Naive thymus-derived CD4-positive, alpha-beta T cell (primary cell): ENCODE data around the gene SMIM9. TPM values are rescaled to one million over a fixed set of nuclear protein-coding genes. Genes with fewer than 3 reads are reported as not detected.
A peak's percentile ranks its signal among the peaks of the same experiment; 100 is the strongest.

Experiments used
- ATAC-seq: fragments of 150-1000 bp; cut with Tn5 transposase; 2 replicates; pipeline ENCODE4 v1.10.0; 2021; ENCODE audit warnings: mild to moderate bottlenecking, moderate library complexity
- CTCF ChIA-PET: fragments of 350-600 bp; sonication (Branson Sonifier 250); formaldehyde crosslinking; loops from one replicate; lab custom pipeline; 2021; ENCODE audit warnings: antibody characterized with exemption; lab: Charles Lee
- POLR2A ChIA-PET: fragments of 350-600 bp; sonication (Branson Sonifier 250); formaldehyde crosslinking; loops from one replicate; lab custom pipeline; 2021; ENCODE audit warnings: antibody characterized with exemption, inconsistent platforms; lab: Charles Lee
- DNase-seq, 9 donors: peaks; one replicate each; pipeline versions ENCODE4 v3.0.0 to v3.0.0-alpha.2; 2020 to 2022; ENCODE audit warnings: mixed read lengths in 1 of 9
- H3K27ac ChIP-seq: one replicate; pipeline ENCODE4 v1.7.0; 2013; ENCODE audit warnings: mild to moderate bottlenecking, low read depth, low read length, moderate library complexity
- H3K27me3 ChIP-seq, 2 donors: one replicate each; pipeline ENCODE4 v1.7.0; 2013; ENCODE audit warnings: low read length in 2 of 2, mild to moderate bottlenecking in 2 of 2, moderate library complexity in 2 of 2; ENCODE audit not compliant: control insufficient read depth in 2 of 2, insufficient read depth in 2 of 2
- H3K36me3 ChIP-seq, 3 experiments: 1 replicate in 2 of 3; 2 replicates in 1 of 3; pipeline ENCODE4 v1.7.0; 2013; ENCODE audit warnings: low read length in 3 of 3, mild to moderate bottlenecking in 3 of 3, moderate library complexity in 1 of 3; ENCODE audit not compliant: insufficient read depth in 3 of 3, control insufficient read depth in 2 of 3
- H3K4me1 ChIP-seq, 2 donors: one replicate each; pipeline ENCODE4 v1.7.0; 2013; ENCODE audit warnings: low read length in 2 of 2, mild to moderate bottlenecking in 2 of 2, moderate library complexity in 1 of 2; ENCODE audit not compliant: control insufficient read depth in 2 of 2, insufficient read depth in 2 of 2
- H3K4me3 ChIP-seq: 2 replicates; pipeline ENCODE4 v1.7.0; 2013; ENCODE audit warnings: mild to moderate bottlenecking, low read length
- H3K9me3 ChIP-seq, 3 experiments: 1 replicate in 2 of 3; 2 replicates in 1 of 3; pipeline ENCODE4 v1.7.0; 2013; ENCODE audit warnings: low read length in 3 of 3; ENCODE audit not compliant: control insufficient read depth in 2 of 3
- H3K27ac Mint-ChIP-seq, 9 donors: one replicate each; pipeline ENCODE4 v1.8.0; 2020 to 2022; ENCODE audit warnings: mixed read lengths in 9 of 9, mild to moderate bottlenecking in 8 of 9, moderate library complexity in 5 of 9, inconsistent platforms in 2 of 9
- H3K27me3 Mint-ChIP-seq, 5 donors: one replicate each; pipeline ENCODE4 v1.8.0; 2021 to 2022; ENCODE audit warnings: mixed read lengths in 5 of 5, mild to moderate bottlenecking in 1 of 5
- H3K36me3 Mint-ChIP-seq, 5 donors: one replicate each; pipeline ENCODE4 v1.8.0; 2020 to 2022; ENCODE audit warnings: mixed read lengths in 5 of 5, mild to moderate bottlenecking in 3 of 5, inconsistent platforms in 1 of 5
- H3K4me1 Mint-ChIP-seq, 7 donors: one replicate each; pipeline ENCODE4 v1.8.0; 2020 to 2022; ENCODE audit warnings: mixed read lengths in 7 of 7, mild to moderate bottlenecking in 3 of 7, inconsistent platforms in 1 of 7
- H3K4me3 Mint-ChIP-seq, 10 donors: one replicate each; pipeline ENCODE4 v1.8.0; 2020 to 2022; ENCODE audit warnings: mild to moderate bottlenecking in 10 of 10, mixed read lengths in 10 of 10, moderate library complexity in 6 of 10, inconsistent platforms in 2 of 10
- H3K9me3 Mint-ChIP-seq, 11 donors: one replicate each; pipeline ENCODE4 v1.8.0; 2020 to 2022; ENCODE audit warnings: mixed read lengths in 11 of 11, mild to moderate bottlenecking in 4 of 11, inconsistent platforms in 1 of 11, moderate library complexity in 1 of 11
- intact Hi-C, 2 donors: fragments of 100-400 bp; cut with micrococcal nuclease; formaldehyde crosslinking; loops; one replicate each; pipeline ENCODE4 v1.15.1; 2023
- polyA plus RNA-seq, 2 donors: library from polyadenylated mRNA; unstranded; fragments of 300-500 nt; fragmentation: Illumina TruSeq; gene quantifications; one replicate each; pipeline ENCODE4 v1.2.3, GENCODE V29; 2021
- total RNA-seq, 6 experiments: library from RNA in 5 of 6; stranded (reverse) in 5 of 6; gene quantifications; 1 replicate in 5 of 6; 2 replicates in 1 of 6; pipeline ENCODE4 v1.2.3 and lab custom pipeline; 2021 to 2026

SMIM9 gene
- total and polyA plus RNA-seq, 7 experiments from 2014 or later: not detected

DNA sequence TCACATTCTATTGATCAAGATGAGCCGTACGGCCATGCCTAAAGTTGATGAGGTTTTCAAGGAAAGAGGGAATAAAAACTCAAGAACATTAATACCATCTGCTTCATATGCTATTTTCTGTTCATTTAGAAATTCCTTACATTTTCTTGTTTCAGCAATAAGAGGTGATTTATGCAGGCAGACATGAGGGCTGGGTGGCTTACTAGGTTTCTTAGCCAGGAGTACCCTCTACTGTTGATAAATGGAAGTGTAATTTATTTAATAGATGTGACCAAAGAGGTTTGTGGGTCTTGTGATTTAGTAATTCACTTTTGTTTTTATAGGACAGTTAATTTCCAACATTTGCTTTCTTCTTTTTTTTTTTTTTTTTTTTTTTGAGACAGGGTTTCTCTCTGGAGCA, 6.4 kb upstream of the SMIM9 start:
- H3K27ac ChIP-seq: no peak overlapping the region
- ATAC-seq: peak; percentile 69
- ChIA-PET POLR2A (no interaction called here), CTCF (interaction anchor here (0.7 to 1.0 kb wide), 2 partner anchors 13 to 231 kb away, joined by 3 read pairs; no protein-coding TSS in a partner anchor)
- Mint-ChIP-seq H3K4me1 (peaks cover 0 to 11% (median 0%) of the 10 kb centered on the region in 7 donors), H3K27ac (no peak overlapping the region), H3K4me3 (no peak overlapping the region), H3K27me3 (peaks cover 0 to 6% (median 0%) of the 10 kb centered on the region in 5 donors), H3K36me3 (no peaks in the 10 kb centered on the region), H3K9me3 (peaks cover 0 to 2% (median 0%) of the 10 kb centered on the region in 11 donors)
- H3K4me1 ChIP-seq: no peaks in the 10 kb centered on the region
- no peaks in the 10 kb centered on the region for H3K9me3 ChIP-seq
- H3K27me3 ChIP-seq: no peaks in the 10 kb centered on the region
- intact Hi-C loops: loop anchor here (1.0 to 5.0 kb wide), 5 partner anchors 39 to 126 kb away; no protein-coding TSS in a partner anchor
- H3K36me3 ChIP-seq: no peaks in the 10 kb centered on the region
- DNase-seq: peak in 7 of 9 donors; percentile 2 to 50 (median 34)
- no peak overlapping the region for H3K4me3 ChIP-seq

DNA sequence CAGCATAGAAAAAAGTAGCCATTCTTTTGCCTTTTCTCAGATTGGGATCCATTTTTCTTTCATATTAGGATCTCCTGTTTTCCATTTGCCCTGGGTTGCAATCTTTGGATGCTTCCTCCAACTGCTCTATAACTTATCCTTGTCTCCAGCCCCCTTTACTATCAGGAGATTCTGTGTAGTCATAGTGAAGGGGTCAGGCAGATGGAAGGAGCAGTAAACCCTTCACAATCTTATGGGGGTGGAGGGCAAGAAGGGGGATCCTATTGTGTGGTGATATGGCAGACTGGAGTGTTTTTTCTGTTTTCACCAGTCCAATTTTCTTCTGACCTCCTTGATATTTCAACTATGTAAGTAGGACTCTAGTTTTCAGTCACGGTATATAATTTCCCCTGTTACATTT, 1.7 kb upstream of the SMIM9 start:
- no peak overlapping the region for H3K27ac Mint-ChIP-seq
- Histone ChIP-seq H3K4me3 (no peak overlapping the region), H3K27ac (no peak overlapping the region), H3K36me3 (no peaks in the 10 kb centered on the region), H3K27me3 (no peaks in the 10 kb centered on the region), H3K9me3 (no peaks in the 10 kb centered on the region), H3K4me1 (no peaks in the 10 kb centered on the region)
- no peaks in the 10 kb centered on the region for H3K36me3 Mint-ChIP-seq
- H3K9me3 Mint-ChIP-seq: peaks cover 0 to 2% (median 0%) of the 10 kb centered on the region in 11 donors
- H3K4me3 Mint-ChIP-seq: no peak overlapping the region
- no peak for DNase-seq
- H3K27me3 Mint-ChIP-seq: peaks cover 0 to 4% (median 0%) of the 10 kb centered on the region in 5 donors
- no peak for ATAC-seq
- ChIA-PET POLR2A (no interaction called here), CTCF (no interaction called here)
- intact Hi-C loops: no loop called here
- peaks cover 0 to 16% (median 0%) of the 10 kb centered on the region in 7 donors for H3K4me1 Mint-ChIP-seq

DNA sequence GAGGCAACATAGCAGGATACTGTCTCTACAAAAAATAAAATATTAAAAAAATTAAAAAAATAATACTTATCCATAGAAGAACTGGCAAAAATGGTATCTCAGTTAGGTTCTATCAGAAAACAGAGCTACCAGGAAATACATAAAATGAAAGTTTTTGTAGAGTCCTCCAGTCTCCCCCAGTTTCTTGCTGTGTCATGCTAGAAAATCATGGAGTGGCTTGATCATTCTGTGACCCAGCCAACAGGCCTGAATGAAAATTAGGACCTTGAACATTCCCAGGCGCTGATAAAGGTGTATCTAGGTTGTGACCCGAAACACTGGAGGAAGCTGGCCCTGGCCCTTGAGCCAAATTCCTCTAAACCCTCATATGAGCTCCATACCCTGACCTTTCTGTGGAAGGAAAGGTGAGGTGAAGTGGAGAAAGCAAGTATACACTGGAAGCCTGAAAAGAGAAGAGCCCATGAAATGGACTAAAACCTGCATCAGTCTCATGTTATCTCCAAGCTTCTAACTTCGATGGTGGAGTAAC, 652 bp downstream of the SMIM9 start:
- Histone ChIP-seq H3K4me3 (no peak overlapping the region), H3K4me1 (no peaks in the 10 kb centered on the region), H3K27me3 (no peaks in the 10 kb centered on the region), H3K9me3 (no peaks in the 10 kb centered on the region), H3K36me3 (no peaks in the 10 kb centered on the region), H3K27ac (no peak overlapping the region)
- Mint-ChIP-seq H3K4me3 (no peak overlapping the region), H3K4me1 (peaks cover 0 to 22% (median 0%) of the 10 kb centered on the region in 7 donors), H3K9me3 (peaks cover 0 to 2% (median 0%) of the 10 kb centered on the region in 11 donors), H3K27ac (no peak overlapping the region), H3K36me3 (peaks cover 0 to 1% (median 0%) of the 10 kb centered on the region in 5 donors), H3K27me3 (peaks cover 0 to 4% (median 0%) of the 10 kb centered on the region in 5 donors)
- ChIA-PET POLR2A (interaction anchor here (0.8 to 0.9 kb wide), 2 partner anchors 83 to 141 kb away, joined by 3 read pairs; partner anchors contain the start of gene GAB3), CTCF (interaction anchor here (1.5 kb wide), 1 partner anchor 85 kb away, joined by 3 read pairs; no protein-coding TSS in a partner anchor)
- no peak for ATAC-seq
- intact Hi-C loops: no loop called here
- DNase-seq: no peak

GRCh38 chrX:154829926-154830442, 4.5 kb downstream of the SMIM9 start:
- DNase-seq (no peak), ATAC-seq (no peak)
- H3K36me3 Mint-ChIP-seq: peaks cover 0 to 1% (median 0%) of the 10 kb centered on the region in 5 donors
- intact Hi-C loops: no loop called here
- Histone ChIP-seq H3K36me3 (no peaks in the 10 kb centered on the region), H3K4me3 (no peak overlapping the region), H3K27me3 (no peaks in the 10 kb centered on the region), H3K9me3 (no peaks in the 10 kb centered on the region), H3K4me1 (no peaks in the 10 kb centered on the region), H3K27ac (no peak overlapping the region)
- H3K4me3 Mint-ChIP-seq: peak overlapping the region in 1 of 10 donors; percentile 4
- H3K27me3 Mint-ChIP-seq: peaks cover 0 to 4% (median 0%) of the 10 kb centered on the region in 5 donors
- H3K4me1 Mint-ChIP-seq: peaks cover 0 to 25% (median 0%) of the 10 kb centered on the region in 7 donors
- H3K9me3 Mint-ChIP-seq: no peaks in the 10 kb centered on the region
- no peak overlapping the region for H3K27ac Mint-ChIP-seq
- ChIA-PET POLR2A (no interaction called here), CTCF (no interaction called here)

DNA sequence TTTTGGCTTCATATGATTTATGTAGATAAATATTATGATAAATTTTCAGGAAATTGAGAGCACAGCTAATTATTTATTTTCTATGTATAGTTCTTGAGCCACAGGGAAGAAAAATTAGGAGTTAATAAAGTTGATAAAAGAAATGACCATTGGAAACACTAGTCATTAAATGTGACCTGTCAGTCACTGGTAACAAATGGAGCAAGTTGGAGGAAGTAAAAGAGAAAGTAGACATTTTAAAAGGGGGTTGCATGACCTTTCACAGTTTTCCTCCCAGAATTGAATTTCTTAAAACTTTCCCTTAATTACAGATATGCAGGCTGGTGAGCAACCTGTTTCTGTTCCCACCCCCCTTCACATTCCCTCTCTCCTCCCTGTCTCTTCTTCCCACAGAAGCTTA, 5.3 kb downstream of the SMIM9 start:
- POLR2A ChIA-PET: no interaction called here
- Histone ChIP-seq H3K36me3 (no peaks in the 10 kb centered on the region), H3K27ac (no peak overlapping the region), H3K4me1 (no peaks in the 10 kb centered on the region), H3K9me3 (no peaks in the 10 kb centered on the region), H3K4me3 (no peak overlapping the region), H3K27me3 (no peaks in the 10 kb centered on the region)
- peak overlapping the region in 2 of 9 donors; percentile 8 to 32 for H3K27ac Mint-ChIP-seq
- H3K9me3 Mint-ChIP-seq: no peaks in the 10 kb centered on the region
- no peak overlapping the region for H3K4me3 Mint-ChIP-seq
- H3K4me1 Mint-ChIP-seq: peaks cover 0 to 25% (median 0%) of the 10 kb centered on the region in 7 donors
- DNase-seq: no peak
- H3K36me3 Mint-ChIP-seq: peaks cover 0 to 1% (median 0%) of the 10 kb centered on the region in 5 donors
- H3K27me3 Mint-ChIP-seq: peaks cover 0 to 4% (median 0%) of the 10 kb centered on the region in 5 donors
- CTCF ChIA-PET: no interaction called here
- no peak for ATAC-seq
- intact Hi-C loops: no loop called here

DNA sequence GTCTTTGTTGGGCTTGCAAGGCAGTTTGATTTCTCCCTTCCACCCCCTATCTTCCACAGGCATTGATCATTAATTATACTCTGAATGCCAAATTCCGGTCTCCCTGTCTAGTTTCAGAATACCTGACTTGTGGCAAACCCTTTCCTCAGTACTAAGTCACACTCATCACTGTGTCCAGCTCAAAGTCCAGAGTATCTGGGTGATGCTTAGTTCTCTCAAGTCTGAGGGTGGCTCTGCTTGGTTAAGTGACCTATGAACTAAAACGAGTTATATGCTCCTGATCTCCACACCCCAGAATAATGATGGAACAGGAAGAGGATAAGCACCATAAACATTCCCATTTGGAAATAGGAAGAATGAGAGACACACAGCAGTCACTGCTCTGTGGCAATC, 6.5 kb downstream of the SMIM9 start:
- H3K4me1 Mint-ChIP-seq: peaks cover 0 to 25% (median 0%) of the 10 kb centered on the region in 7 donors
- Histone ChIP-seq H3K36me3 (no peaks in the 10 kb centered on the region), H3K27ac (no peak overlapping the region), H3K4me3 (no peak overlapping the region), H3K27me3 (no peaks in the 10 kb centered on the region), H3K9me3 (no peaks in the 10 kb centered on the region), H3K4me1 (no peaks in the 10 kb centered on the region)
- H3K36me3 Mint-ChIP-seq: peaks cover 0 to 1% (median 0%) of the 10 kb centered on the region in 5 donors
- no peaks in the 10 kb centered on the region for H3K9me3 Mint-ChIP-seq
- peaks cover 0 to 4% (median 0%) of the 10 kb centered on the region in 5 donors for H3K27me3 Mint-ChIP-seq
- ATAC-seq (no peak), DNase-seq (no peak)
- ChIA-PET CTCF (interaction anchor here (1.4 kb wide), 1 partner anchor 12 kb away, joined by 3 read pairs; no protein-coding TSS in a partner anchor), POLR2A (no interaction called here)
- intact Hi-C loops: no loop called here
- H3K4me3 Mint-ChIP-seq: peak overlapping the region in 1 of 10 donors; percentile 68
- peak overlapping the region in 1 of 9 donors; percentile 87 for H3K27ac Mint-ChIP-seq
